HepG2 (cell line): ENCODE data around the gene CLIC5. TPM values are rescaled to one million over a fixed set of nuclear protein-coding genes. Genes with fewer than 3 reads are reported as not detected.

Experiments
- ATAC-seq: fragments of 200-7000 bp; cut with Tn5 transposase; 3 replicates; pipeline ENCODE4 v1.9.1; 2020; ENCODE audit warnings: mild to moderate bottlenecking, moderate library complexity
- BruUV-seq: library from RNA; stranded (reverse); fragments of 400-500 nt; replicated peaks from 2 replicates; lab custom pipeline; 2021; lab: Mats Ljungman, UMichigan
- CTCF ChIA-PET: fragments of 300-600 bp; formaldehyde crosslinking; extraction: SDS; loops from one replicate; lab custom pipeline; 2021; ENCODE audit warnings: low total read pairs, inconsistent platforms, low intra/inter-chr PET ratio; lab: Yijun Ruan, JAX
- POLR2A ChIA-PET: fragments of 350-600 bp; sonication (Branson Sonifier 250); formaldehyde crosslinking; loops from one replicate; lab custom pipeline; 2020; ENCODE audit warnings: antibody characterized with exemption, inconsistent platforms; lab: Yijun Ruan, JAX
- DNase-seq: peaks from one replicate; pipeline ENCODE4 v3.0.0-alpha.2; 2015; ENCODE audit warnings: low spot score
- FAIRE-seq: peaks from 3 replicates; lab custom pipeline; 2011; peaks lifted over from hg19 to GRCh38; lab: Jason Lieb, UNC
- H2AFZ ChIP-seq: one replicate; pipeline ENCODE4 v1.6.1; 2011; ENCODE audit warnings: low read length, inconsistent platforms
- H3K27ac ChIP-seq: fragments of 300-600 bp; 3 replicates; pipeline ENCODE4 v1.8.0; 2011; ENCODE audit warnings: mixed run types, mild to moderate bottlenecking, mixed read lengths, low read length, inconsistent platforms; ENCODE audit not compliant: insufficient read depth; ENCODE audit errors: extremely low read length
- H3K27me3 ChIP-seq, 2 experiments: fragments of 200-600 bp in 1 of 2; 2 replicates in 1 of 2; 3 replicates in 1 of 2; pipeline versions ENCODE4 v1.6.0 to v1.8.0; 2011; ENCODE audit warnings: low read length in 2 of 2, mild to moderate bottlenecking in 2 of 2, moderate library complexity in 2 of 2, inconsistent platforms in 1 of 2; ENCODE audit not compliant: insufficient read depth in 2 of 2, control insufficient read depth in 1 of 2
- H3K36me3 ChIP-seq, 2 experiments: fragments of 200-600 bp in 1 of 2; replicated peaks in 1 of 2; 2 replicates in 1 of 2; 3 replicates in 1 of 2; pipeline versions ENCODE4 v1.5.1 to v1.8.0; 2011; ENCODE audit warnings: low read length in 2 of 2, inconsistent platforms in 1 of 2; ENCODE audit not compliant: insufficient read depth in 2 of 2, control insufficient read depth in 1 of 2
- H3K4me1 ChIP-seq: 2 replicates; pipeline ENCODE4 v1.5.1; 2012; ENCODE audit warnings: low read length, inconsistent platforms; ENCODE audit not compliant: insufficient read depth
- H3K4me2 ChIP-seq: 2 replicates; pipeline ENCODE4 v1.6.0; 2011; ENCODE audit warnings: low read depth, low read length, inconsistent platforms
- H3K4me3 ChIP-seq, 3 experiments: fragments of 200-600 bp in 1 of 3; sonication (generic), shearing (Covaris generic) in 1 of 3; replicated peaks in 1 of 3; 2 replicates each; pipeline ENCODE4 v1.5.1; 2011 to 2016; ENCODE audit warnings: low read length in 3 of 3, inconsistent platforms in 2 of 3, low read depth in 2 of 3, mild to moderate bottlenecking in 2 of 3, control low read depth in 1 of 3, mixed read lengths in 1 of 3; ENCODE audit not compliant: insufficient read depth in 1 of 3
- H3K79me2 ChIP-seq: one replicate; pipeline ENCODE4 v1.6.1; 2011; ENCODE audit warnings: low read length, inconsistent platforms; ENCODE audit not compliant: insufficient read depth
- H3K9ac ChIP-seq: 2 replicates; pipeline ENCODE4 v1.6.0; 2011; ENCODE audit warnings: mild to moderate bottlenecking, low read depth, low read length, inconsistent platforms; ENCODE audit not compliant: insufficient read depth
- H3K9me3 ChIP-seq: 2 replicates; pipeline ENCODE4 v1.5.1; 2012; ENCODE audit warnings: mild to moderate bottlenecking, low read length
- H4K20me1 ChIP-seq: 2 replicates; pipeline ENCODE4 v1.6.0; 2011; ENCODE audit warnings: inconsistent platforms, mild to moderate bottlenecking, low read length, moderate library complexity; ENCODE audit not compliant: insufficient read depth
- MEIS1 ChIP-seq: sonication (generic); formaldehyde crosslinking; IDR thresholded peaks from 2 replicates; pipeline ENCODE4 v1.9.0; 2021; ENCODE audit warnings: mild to moderate bottlenecking, missing genetic modification reagents, moderate library complexity, borderline replicate concordance
- NFE2L2 ChIP-seq: fragments of 150-350 bp; IDR thresholded peaks from 2 replicates; pipeline ENCODE4 v1.6.1; 2014; ENCODE audit warnings: low read length
- PAF1 ChIP-seq: IDR thresholded peaks from 2 replicates; pipeline ENCODE4 v1.6.1; 2016; ENCODE audit warnings: missing genetic modification reagents, missing compliant biosample characterization
- PLRG1 ChIP-seq: fragments of 450-650 bp; conservative IDR thresholded peaks from 2 replicates; pipeline ENCODE4 v1.6.1; 2016
- PRDM4 ChIP-seq: sonication (generic); formaldehyde crosslinking; IDR thresholded peaks from 2 replicates; pipeline ENCODE4 v1.9.0; 2021; ENCODE audit warnings: missing genetic modification reagents, borderline replicate concordance
- RARA ChIP-seq: IDR thresholded peaks from 2 replicates; pipeline ENCODE4 v1.6.1; 2016; ENCODE audit warnings: missing genetic modification reagents, missing compliant biosample characterization
- ZNF224 ChIP-seq: sonication (generic); formaldehyde crosslinking; IDR thresholded peaks from 2 replicates; pipeline ENCODE4 v1.5.0; 2020; ENCODE audit warnings: mild to moderate bottlenecking, missing genetic modification reagents
- ZNF577 ChIP-seq: sonication (generic); formaldehyde crosslinking; IDR thresholded peaks from 2 replicates; pipeline ENCODE4 v1.4.0; 2020; ENCODE audit warnings: mild to moderate bottlenecking, low read depth, missing genetic modification reagents, borderline replicate concordance
- ZNF724P ChIP-seq: sonication (generic); formaldehyde crosslinking; IDR thresholded peaks from 2 replicates; pipeline ENCODE4 v1.8.0; 2022; ENCODE audit warnings: missing genetic modification reagents, borderline replicate concordance
- in situ Hi-C: cut with HindIII; loops from 2 replicates; pipeline ENCODE4 v1.10.0; 2017; ENCODE audit warnings: low pct_unique_long_range_greater_than_20kb; ENCODE audit not compliant: extremely low pct_ligation_motif_present
- intact Hi-C: fragments of 100-400 bp; cut with micrococcal nuclease; formaldehyde crosslinking; loops from one replicate; pipeline ENCODE4 v1.10.0; 2022; ENCODE audit not compliant: unreplicated experiment
- polyA plus RNA-seq, 8 experiments: library from polyadenylated mRNA; depleted of rRNA in 3 of 8; stranded (reverse) in 7 of 8; unstranded in 1 of 8; fragments of >200 nt; fragmentation: Illumina TruSeq in 4 of 8; extraction: Trizol in 4 of 8; gene quantifications; 2 replicates each; pipeline versions ENCODE4 v1.2.1 to v1.2.3, GENCODE V29; 2011 to 2016; ENCODE audit warnings: low read depth in 4 of 8, missing spikeins in 1 of 8, mixed read lengths in 1 of 8; ENCODE audit not compliant: insufficient read depth in 1 of 8
- total RNA-seq, 5 experiments: library from RNA; depleted of rRNA; stranded (reverse); fragments of >200 nt; fragmentation: Illumina TruSeq; extraction: Trizol; gene quantifications; 2 replicates each; pipeline ENCODE4 v1.2.3, GENCODE V29; 2016; ENCODE audit warnings: low read depth in 1 of 5
- TF ChIP-seq, protein P1 (sequence below): sonication (generic); formaldehyde crosslinking; IDR thresholded peaks from 2 replicates; pipeline ENCODE4 v1.9.0; 2021; ENCODE audit warnings: missing genetic modification reagents, mild to moderate bottlenecking, borderline replicate concordance

The CLIC5 gene
- total and polyA plus RNA-seq, 2 of the 13 experiments (the other 11 are each of a cell fraction or from before 2014, with no cell fraction given) = not detected

- no TSS peak for BruUV-seq
- POLR2A ChIA-PET = no interaction called here
- Histone ChIP-seq H4K20me1 (no peaks in the 10 kb centered on the region), H3K9me3 (no peaks in the 10 kb centered on the region), H3K27ac (no peak overlapping the region)
- CTCF ChIA-PET = no interaction called here
- TF ChIP-seq PLRG1 (no peak), NFE2L2 (no peak), ZNF577 (no peak), PRDM4 (CRISPR knock-in tag) (no peak), PAF1 (CRISPR knock-in tag) (no peak), ZNF724P (CRISPR knock-in tag) (no peak), ZNF224 (CRISPR knock-in tag) (no peak), MEIS1 (CRISPR knock-in tag) (no peak), RARA (CRISPR knock-in tag) (no peak)
- TF ChIP-seq, protein P1, sequence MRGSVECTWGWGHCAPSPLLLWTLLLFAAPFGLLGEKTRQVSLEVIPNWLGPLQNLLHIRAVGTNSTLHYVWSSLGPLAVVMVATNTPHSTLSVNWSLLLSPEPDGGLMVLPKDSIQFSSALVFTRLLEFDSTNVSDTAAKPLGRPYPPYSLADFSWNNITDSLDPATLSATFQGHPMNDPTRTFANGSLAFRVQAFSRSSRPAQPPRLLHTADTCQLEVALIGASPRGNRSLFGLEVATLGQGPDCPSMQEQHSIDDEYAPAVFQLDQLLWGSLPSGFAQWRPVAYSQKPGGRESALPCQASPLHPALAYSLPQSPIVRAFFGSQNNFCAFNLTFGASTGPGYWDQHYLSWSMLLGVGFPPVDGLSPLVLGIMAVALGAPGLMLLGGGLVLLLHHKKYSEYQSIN = no peak
- TF ChIP-seq, all 625 proteins: peak for 0
- no peak overlapping the region for H3K4me3 ChIP-seq
- H3K4me2 ChIP-seq = no peak overlapping the region
- DNase-seq (no peak), FAIRE-seq (no peak), ATAC-seq (no peak)
- H2AFZ ChIP-seq = no peak overlapping the region
- no peaks in the 10 kb centered on the region for H3K36me3 ChIP-seq
- H3K9ac ChIP-seq = no peak overlapping the region
- intact Hi-C loops = no loop called here
- H3K27me3 ChIP-seq = no peaks in the 10 kb centered on the region
- no peaks in the 10 kb centered on the region for H3K79me2 ChIP-seq
- in situ Hi-C loops = no loop called here
- H3K4me1 ChIP-seq = no peaks in the 10 kb centered on the region
Observed at GRCh38 chr6:45986746-45987274, 28.9 kb downstream of the CLIC5 start.
